GM18858 (cell line): ENCODE measurements around the gene CYP27C1.
"Not testable (repeated sequence)": the region's sequence is repeated elsewhere in the genome, so short reads cannot be mapped to it uniquely, and the experiment has no call there.

Experiments
- ATAC-seq: cut with Tn5 transposase; IDR thresholded peaks from one replicate; pipeline ENCODE4 v1.9.1; 2021; ENCODE audit not compliant: unreplicated experiment

CYP27C1 gene

DNA sequence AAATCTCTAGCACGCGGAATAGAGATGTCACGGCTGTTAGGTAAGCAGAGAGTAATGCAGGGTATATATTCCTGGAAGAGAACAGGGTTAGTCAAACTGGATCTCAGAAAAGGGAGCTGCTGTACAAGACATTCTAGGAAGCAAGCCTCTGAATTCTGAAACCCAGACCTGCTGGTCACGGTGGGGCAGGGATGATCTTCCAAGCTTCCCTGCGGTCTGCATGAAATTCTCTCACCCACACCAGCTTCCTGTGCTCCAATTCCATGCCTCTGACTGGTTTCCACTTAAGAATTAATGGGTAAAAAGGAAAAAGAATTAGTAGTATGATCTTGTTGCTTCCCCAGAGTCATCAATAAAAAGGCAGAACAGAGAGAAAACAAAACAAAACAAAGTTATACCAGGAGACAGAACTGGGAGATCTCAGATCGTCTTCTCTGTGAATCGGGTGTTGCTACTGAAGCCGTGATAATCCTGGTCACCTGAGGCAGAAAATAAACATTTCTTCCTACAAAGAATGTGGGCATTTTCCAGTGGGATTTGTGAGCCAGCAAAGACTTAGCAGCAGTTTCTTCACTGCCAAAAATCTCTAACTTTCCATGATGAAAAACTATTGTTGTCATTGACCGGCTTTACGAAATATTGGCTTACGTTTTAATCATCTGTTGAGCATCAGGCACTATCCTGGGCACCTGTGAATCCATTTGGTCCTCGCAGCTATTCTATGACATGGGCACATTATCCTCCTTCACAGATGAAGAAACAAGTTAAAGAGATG is 5.3 kb upstream of the CYP27C1 start:
- ATAC-seq, result no peak

DNA sequence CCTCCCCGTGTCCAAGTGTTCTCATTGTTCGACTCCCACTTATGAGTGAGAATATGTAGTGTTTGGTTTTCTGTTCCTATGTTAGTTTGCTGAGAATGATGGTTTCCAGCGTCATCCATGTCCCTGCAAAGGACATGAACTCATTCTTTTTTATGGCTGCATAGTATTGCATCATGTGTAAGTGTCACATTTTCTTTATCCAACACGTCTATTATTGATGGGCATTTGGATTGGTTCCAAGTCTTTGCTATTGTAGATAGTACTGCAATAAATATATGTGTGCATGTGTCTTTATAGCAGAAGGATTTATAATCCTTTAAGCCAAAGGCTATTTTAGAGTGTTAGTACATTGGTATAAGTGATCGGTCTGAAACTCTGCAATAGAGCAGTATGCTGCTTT is 4.0 kb upstream of the CYP27C1 start:
- ATAC-seq, result not testable (repeated sequence)

DNA sequence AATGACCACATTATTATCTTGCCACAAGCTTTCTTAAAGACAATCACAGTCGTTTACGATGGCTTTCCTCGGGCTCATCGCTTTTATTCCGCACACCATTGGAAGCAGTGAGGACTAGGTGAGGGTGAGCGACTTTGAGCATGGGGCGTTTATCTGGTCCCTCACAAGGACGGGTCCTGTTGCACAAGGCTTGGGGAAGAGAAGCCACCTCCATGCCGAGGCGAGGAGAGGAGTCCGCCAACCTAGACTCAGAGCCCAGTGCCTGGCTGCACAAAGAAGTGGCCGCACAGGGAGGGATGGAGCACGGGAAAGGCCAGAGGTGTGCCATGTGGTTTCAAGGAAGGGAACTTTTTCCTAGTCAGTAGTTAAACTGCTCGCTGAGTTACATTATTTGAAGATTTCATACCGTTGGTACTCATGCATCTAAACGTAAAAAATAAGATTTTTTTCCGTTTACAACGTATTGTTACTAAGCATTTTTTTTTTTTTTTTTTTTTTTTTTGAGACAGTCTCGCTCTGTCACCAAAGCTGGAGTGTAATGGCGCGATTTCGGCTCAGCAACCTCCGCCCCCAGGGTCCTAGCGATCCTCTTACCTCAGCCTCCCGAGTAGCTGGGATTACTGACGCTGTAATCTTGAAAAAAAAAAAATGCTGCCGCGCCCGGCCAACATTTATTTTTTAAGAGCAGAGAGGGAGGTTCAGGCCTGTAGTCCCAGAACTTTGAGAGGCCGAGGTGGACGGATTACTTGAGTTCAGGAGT is 849 bp upstream of the CYP27C1 start:
- ATAC-seq, result no peak

DNA sequence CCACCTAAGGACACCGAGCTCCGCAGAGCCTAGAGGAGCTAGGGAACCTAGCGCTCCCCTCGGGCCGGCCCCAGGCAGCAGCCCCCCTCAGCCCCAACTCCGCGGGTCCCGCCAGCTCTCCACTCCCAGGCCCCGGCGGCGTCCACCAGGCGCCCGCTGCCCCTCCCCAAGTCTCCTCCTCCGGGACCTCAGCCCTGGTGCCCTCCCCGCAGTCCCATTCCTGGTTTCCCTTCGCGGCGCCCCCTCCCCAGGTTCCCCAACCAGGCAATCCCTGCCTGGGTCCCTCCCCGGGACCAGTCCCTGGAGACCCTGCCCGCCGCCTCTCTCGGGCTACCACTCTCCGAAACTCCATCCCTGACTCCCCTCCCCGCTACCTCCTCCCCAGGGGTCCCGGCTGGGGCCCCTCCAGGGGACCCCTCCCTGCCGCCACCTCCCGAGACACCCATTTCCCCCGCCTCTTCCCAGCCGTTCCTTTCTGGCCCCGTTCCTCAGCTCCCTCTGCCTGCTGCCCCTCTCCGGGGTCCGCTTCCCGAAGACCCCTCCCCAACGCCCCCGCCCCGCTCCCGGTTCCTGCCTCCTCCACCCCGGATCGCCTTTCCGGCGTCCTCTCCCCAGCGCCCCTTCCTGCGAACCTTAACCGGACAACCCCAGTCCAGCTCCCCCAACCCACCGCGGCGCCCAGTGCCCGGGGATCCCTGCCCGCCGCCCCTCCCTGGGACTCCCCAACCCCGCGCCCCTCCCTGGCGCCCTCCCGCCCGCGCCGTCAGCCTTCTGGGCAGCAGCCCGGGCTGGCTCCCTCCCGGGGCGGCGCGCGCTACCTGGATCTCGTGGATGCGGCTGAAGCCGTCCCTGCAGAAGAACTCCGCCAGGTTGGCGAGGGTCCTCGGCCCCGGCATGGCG is 678 bp downstream of the CYP27C1 start:
- ATAC-seq, result no peak

DNA sequence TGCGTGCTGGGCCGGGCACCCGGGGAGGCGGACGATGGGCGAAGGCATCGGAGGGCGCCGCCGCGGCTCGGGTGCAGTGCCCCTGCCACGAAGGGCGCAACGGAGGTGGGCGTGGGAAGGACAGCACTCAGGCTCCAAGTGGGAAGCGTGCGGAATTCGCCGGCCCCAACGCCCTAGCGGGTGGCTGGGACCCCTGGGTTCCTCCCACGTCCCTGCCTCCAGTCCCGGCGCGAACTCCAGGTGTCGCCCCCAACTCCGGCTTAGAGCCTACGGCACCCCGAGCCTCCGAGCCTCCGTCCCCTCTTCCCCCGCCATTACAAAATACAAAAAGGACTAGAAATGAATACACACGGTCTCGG is 1.3 kb downstream of the CYP27C1 start:
- no peak for ATAC-seq

DNA sequence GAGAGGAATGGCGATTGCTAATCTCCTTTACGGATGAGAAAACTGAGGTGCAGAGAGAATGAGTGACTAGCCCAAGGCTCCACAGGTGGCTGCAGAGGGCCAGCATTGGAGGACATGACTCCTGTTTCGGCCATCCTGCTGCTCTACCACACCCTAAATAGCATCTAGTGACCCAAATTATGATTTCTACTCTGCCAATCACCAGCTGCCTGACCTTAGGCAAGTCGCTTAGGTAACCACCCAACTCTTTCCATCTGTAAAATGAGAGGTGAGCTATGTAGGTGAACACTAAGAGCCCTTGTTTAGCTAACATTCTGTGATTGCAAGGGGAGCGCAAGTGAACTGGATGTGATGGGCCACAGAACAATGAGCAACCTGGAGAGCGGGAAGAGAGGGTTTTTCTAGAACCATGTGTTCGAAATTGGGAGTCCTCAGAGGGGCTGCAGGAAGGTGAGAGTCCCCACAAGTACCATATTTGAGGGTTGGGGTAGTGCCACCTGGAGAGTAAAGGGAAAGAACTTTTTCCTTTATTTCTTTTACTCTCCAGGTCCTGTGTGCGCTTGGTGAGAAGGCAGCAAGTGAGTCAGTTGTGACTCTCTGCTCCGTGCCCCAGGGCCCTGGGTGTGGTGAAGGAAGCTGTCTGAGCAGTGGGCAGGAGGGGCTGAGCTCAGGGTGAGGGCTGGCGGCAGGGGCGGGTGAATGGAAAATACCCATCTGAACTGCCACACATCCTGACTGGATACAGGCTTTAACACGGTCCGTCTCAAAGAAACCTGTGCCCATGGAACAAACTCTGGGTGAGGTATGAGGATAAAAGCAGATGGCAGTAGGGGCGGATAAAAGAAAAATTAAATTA is 2.4 kb downstream of the CYP27C1 start:
- no peak for ATAC-seq

DNA sequence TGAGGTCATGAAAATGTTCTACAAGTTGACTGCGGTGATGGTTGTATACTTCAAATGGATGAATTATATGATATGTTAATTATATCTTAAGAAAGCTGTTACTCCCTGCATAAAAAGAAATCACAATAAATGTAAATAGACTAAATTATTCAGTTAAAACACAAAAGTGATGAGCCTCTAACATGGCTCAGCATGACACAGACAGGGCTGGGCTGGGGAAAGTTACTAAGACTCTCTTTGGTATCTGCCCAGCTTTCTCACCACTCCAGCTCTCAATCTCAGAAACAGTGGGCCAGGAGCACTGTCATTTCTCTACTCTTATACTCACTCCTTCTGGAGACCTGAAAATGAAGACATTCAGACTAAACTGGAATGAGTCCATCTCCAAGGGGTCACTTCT is 3.5 kb downstream of the CYP27C1 start:
- no peak for ATAC-seq

DNA sequence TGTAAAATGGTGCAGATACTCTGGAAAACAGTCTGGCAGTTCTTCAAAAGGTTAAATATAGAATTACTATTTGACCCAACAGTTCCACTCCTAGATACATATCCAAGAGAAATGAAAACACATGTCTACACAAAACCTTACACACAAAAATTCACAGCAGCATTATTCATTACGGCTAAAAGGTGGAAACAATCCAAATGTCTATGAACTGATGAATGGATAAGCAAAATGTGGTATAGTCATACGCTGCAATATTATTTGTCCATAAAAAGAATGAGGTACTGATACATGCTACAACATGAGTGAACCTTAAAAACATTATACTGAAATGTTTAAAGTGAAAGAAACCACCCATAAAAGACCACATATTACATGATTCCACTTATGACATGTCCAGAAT is 4.0 kb downstream of the CYP27C1 start:
- ATAC-seq, result no peak

DNA sequence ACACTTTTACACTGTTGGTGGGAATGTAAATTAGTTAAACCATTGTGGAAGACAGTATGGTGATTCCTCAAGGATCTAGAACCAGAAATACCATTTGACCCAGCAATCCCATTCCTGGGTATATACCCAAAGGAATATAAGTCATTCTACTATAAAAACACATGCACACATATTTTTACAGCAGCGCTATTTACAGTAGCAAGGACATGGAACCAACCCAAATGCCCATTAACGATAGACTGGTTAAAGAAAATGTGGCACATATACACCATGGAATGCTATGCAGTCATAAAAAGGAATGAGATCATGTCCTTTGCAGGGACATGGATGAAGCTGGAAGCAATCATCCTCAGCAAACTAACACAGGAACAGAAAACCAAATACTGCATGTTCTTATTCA is 5.9 kb downstream of the CYP27C1 start:
- not testable (repeated sequence) for ATAC-seq

DNA sequence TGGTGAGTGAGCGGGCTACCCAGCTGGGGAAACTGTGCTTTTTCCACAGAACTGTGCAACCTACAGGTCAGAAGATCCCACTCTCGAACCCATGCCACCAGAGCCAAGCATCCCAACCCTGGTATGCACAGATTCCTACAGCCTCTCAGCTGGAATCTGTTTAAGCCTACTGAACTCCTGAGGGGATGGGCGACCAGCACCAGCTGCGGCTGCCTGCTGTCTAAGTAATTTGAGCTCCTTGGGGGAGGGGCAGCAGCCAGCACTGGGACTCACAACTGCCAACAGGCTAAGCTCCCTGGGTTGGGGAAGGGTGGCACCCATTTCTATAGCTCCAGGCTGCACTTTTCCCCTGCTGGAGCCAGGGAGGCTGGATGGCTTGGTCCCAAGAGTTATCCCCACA is 11.8 kb downstream of the CYP27C1 start:
- no peak for ATAC-seq

DNA sequence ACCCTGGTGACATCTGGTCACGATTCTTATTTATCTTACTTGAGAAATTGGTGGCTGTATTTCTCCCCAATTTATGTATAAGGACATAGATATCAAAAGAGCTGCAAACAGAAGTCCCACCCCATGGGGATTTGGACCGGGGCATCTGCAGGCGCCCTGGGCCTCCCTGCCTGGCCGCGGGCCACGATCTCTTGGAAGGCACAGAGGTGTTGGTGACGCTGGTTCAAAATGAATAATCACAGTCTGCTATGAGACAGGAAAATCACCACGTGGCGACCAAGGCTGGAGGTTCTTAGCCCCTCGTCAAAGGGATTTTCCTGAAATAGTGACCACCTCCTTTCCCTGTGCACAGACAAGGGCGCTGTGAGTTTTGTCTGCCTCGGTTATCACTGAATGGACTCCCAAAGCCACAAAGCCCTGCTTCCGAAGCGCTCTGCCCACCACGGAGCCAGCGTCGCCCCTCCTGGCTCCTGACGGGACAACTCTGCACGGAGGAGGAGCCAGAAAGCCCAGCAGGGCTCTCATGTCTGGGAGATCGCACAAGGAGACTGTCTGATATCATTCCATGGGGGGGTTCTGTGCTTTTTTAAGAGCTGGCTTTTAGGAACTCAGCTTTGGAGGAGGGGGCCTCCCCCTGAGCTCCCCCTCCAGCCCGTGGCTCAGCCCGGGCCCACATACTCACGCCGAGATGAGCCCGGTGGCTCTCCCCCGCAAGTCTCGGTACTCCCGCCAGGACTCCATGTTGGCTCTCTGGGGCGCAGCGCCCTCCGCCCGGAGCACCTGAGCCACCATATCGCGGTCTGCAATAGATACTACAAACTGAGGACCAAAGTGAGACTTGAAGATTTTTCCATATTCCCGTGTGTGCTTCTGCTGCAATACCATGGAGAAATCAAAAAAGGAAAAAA is 14.6 kb downstream of the CYP27C1 start:
- ATAC-seq, result no peak

DNA sequence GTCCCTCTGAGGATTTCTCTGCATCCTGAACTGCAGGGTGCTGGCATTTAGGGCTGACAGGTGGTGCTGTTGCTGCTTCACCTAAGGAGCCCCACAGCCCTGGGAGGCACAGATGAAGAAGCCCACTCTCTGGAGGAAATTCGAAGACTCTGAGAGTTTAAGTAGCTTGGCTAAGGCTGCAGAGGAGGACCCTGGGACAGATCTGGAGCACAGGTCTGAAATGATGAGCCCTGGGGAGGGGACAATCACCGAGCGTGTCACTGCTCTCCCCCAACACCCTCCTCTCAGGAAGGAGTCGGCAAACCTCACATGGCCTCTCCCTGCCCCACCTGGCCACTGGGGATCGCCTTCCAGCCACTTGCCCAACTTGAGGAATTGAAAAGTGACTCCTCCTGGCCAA is 18.6 kb downstream of the CYP27C1 start:
- ATAC-seq, result no peak

DNA sequence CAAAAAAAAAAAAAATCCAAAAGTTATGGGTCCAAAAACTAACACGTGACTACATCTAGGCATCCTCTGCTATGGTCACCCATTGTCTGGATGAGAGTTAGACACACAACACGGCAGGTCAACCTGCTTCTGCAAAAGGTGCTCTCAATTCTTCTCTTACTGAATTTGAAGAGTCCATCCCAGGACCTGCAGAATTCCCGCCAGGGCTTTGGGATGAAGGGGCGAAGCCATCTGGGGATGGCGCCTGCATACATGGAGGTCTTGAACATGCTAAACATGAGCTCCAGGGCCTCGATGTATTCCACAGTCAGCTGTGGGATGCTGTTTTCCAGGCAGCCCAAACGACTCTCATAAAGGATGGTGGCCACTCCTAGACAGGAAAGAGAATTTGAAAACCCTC is 19.1 kb downstream of the CYP27C1 start:
- no peak for ATAC-seq

DNA sequence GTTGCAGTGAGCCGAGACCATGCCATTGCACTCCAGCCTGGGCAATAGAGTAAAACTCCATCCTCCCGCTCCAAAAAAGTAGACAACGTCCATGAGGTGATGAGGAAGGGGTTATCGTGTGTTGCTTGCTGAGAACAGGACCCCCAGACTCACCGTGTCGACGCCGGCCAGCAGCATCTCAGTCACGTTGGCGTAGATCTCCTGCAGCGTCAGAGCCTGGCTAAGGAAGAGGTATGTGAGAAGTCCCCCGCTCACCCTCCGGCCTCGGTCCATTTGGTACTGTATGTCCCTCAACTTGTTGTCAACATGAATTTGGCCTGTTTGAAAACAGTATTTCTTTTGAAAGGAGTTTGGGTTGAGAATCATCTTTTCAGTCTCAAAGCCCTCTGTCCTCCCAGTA is 20.9 kb downstream of the CYP27C1 start:
- ATAC-seq, result no peak

DNA sequence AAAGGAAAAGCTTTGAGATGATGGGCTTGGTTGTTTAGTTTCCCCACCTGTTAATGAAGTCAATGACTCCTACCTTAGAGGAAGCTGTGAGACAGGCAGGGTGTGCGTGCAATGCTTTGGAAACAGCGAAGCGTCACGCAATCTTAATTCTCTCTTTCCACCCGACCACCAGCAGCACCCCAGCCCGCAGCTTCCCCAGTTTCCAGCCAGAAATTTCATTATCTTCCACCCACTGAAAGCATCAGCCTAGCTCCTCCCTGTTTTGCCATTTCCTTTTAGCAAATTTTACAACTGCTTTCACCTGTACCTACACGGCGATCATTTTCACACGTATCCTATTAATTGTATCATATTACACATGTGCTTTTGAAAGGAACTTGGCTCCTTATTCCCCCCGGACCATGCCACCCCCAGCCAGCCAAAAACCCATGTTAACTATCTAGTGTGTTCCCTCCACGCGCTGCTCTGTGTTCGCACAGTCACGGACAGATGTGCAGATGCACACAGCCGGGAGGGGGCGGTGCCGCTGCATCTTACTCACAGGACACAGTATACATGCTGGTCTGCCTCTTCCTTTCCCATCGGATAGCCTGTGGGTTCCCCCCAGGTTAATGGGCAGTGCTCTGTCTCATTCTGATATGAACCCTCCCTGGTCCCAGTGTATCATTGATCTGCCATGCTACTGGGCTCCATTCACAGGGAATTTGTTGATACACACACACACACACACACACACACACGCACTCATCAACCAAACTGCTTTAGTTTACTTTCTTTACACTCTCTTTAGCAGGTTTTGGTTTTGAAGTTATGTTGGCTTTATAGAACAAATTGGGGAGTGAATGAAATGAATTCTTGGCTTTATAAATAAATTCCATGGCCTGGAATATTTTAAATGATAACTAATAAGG is 22.4 kb downstream of the CYP27C1 start:
- no peak for ATAC-seq

DNA sequence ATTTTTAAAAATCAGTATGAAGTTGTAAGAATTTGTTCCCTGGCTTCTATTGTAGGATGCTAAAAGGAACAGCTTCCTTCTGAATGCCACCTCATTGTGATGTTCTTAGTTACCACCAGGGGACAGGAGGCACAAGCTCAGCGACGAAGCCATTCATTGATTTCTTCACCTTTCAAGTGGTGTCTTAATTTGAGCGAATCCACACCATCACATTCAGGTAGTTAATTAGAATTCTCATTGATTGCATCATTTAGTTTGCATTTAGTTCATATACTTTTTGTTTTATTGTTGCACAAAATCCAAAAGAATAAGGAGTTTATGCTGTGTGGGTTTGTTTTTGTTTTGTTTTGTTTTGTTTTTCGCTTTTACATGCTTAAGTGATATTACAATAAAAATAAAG is 23.1 kb downstream of the CYP27C1 start:
- no peak for ATAC-seq

DNA sequence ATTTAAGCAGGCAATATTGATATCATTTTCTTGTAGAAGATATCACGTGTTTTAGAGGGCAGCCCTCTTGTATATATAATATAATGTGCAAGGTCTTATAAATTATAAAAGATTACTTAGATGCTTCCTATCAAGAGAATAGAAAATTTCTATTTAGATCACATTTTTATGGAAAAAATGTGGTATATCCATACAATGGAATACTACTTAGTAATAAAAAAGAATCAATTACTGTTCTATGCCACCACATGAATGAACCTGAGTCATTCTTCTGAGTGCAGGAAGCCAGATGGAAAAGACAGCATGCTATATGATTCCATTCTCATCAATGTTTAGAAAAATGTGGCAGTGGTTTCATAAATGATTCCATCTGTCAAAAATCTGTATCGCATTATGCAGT is 23.6 kb downstream of the CYP27C1 start:
- no peak for ATAC-seq
